Measurements from ENCODE around the gene FRAS1.
"Not testable (repeated sequence)": the region's sequence is repeated elsewhere in the genome, so short reads cannot be mapped to it uniquely, and the experiment has no call there.

The FRAS1 gene

GRCh38 chr4:78166622-78167021 is 109.5 kb downstream of the FRAS1 start:
- DNase-seq (ENCODE audit: low read depth, low spot score), result no peak

DNA sequence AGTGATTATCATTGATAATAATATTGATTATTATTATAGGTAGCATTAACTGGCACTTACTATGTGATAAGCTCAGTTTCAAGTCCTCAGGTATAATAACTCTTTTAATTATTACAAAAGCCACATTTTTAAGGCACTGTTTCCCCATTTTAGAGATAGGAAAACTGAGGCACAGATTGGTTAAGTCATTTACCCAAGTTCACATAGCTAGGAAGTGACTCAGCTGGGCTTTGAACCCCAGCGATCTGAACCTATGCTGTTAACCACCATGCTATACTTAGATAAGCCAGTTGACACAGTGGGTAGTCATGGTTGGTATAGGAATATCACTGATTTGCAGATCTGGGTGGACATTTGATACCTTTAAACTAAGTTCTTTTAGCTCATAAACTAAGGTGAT is 110.4 kb downstream of the FRAS1 start:
- DNase-seq (ENCODE audit: low read depth, low spot score), result no peak

DNA sequence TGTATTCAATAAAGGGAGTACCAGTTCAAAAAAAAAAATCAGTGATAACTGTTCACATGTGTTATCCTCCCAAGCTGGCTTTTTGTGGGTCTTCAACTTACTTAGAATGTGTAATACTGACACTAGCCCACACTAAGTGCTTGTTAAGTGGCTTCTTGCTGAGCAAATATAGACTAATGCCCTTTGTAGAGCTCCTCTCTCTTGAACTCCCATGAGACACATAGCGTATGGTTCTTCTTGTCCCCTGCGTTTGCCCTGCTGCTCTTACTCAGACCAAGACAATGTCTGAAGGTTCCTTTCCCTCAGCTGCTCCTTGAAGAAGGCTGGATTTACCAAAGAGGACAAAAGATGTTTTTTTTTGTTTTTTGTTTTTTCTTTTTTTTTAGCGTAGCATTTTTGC is 110.9 kb downstream of the FRAS1 start:
- DNase-seq (ENCODE audit: low read depth, low spot score), result no peak

DNA sequence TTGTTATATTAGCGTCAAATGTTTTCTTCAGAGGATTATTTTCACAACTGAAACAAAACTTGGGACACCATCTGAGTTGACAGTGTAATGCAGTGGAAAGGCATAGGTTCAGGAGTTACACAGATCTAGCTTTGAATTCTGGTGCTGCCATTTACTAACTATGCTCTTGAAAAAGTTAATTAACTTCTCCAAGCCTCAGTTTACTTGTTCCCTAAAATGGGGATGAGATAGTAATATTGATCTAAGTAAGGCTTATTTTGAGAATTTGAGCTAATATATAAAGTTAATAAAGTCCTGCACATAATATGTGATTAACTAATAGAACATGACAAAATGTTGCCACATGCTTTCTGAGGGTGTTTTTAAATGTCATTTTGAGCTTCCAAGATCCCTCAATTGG is 112.6 kb downstream of the FRAS1 start:
- DNase-seq (ENCODE audit: low read depth, low spot score), result no peak

GRCh38 chr4:78171482-78171881 is 114.4 kb downstream of the FRAS1 start:
- no peak for DNase-seq (ENCODE audit: low read depth, low spot score)

GRCh38 chr4:78174891-78175290 is 117.8 kb downstream of the FRAS1 start:
- DNase-seq (ENCODE audit: low read depth, low spot score), result no peak

DNA sequence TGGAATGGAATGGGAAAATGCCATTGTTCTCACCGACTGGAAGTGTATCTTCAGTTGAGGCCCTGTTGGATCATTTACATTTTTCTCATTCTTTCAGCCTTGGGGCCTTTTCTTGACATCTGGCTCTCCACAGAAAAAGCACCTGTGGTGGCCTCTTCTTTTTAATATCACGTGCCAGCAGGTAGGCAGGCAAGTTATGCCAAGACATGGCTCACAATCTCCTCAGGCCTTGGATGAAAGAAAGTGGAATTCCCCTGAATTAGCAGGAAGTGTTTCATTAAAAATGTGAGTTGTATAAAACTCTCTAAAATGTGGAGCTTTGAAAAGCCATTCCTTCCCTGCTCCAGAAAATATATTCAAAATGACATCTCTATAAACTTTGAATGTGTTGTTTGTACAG is 122.1 kb downstream of the FRAS1 start:
- no peak for DNase-seq (ENCODE audit: low read depth, low spot score)

DNA sequence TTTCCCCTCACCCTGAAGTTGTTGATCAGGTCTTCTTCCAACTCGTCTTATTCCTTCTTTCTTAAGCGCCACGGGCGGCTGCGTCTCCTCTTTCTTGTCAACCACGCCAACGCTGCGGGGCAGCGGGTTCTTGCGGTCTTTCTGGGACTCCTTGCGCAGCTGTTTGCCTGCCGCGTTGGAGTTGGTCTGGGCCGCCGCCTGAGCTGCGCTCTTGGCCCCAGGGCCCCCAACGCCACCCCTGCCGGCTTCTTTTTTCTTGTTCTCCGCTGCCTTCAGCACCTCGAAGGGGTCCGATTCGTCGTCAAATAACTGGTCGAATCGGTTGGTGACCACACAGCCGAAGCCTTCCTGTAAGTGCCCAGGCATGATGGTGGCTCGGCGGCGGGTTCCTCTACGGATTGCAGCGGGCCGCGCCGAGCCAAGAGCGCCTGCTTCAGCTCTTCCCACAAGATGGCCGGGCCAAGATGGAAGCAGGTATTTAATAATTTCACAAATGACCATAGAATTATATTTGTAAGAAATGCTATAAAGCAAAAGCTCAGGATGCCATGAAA is 124.6 kb downstream of the FRAS1 start:
- not testable (repeated sequence) for DNase-seq (ENCODE audit: low read depth, low spot score)

- no peak for DNase-seq (ENCODE audit: low read depth, low spot score)
These were observed 127.5 kb downstream of the FRAS1 start for GRCh38 chr4:78184584-78184983.

DNA sequence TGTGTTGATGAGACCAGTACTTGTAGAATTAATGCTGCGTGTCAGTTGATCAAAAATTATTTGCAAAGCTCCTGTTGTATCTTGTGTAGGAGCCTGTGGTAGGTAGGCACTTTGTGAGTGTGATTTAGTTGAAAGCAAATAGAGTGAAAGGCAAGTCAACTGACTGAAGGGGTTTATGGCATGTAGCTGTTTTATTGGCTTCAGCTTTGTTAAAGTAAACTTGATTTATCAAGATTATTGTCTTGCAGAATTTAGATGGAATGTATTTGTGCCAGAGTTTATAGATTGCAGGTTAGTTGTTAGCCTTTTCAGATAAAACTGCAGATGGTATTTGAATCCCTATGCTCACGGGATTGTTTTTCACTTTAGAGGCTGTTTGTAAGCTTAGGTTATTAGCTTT is 128.0 kb downstream of the FRAS1 start:
- no peak for DNase-seq (ENCODE audit: low read depth, low spot score)

DNA sequence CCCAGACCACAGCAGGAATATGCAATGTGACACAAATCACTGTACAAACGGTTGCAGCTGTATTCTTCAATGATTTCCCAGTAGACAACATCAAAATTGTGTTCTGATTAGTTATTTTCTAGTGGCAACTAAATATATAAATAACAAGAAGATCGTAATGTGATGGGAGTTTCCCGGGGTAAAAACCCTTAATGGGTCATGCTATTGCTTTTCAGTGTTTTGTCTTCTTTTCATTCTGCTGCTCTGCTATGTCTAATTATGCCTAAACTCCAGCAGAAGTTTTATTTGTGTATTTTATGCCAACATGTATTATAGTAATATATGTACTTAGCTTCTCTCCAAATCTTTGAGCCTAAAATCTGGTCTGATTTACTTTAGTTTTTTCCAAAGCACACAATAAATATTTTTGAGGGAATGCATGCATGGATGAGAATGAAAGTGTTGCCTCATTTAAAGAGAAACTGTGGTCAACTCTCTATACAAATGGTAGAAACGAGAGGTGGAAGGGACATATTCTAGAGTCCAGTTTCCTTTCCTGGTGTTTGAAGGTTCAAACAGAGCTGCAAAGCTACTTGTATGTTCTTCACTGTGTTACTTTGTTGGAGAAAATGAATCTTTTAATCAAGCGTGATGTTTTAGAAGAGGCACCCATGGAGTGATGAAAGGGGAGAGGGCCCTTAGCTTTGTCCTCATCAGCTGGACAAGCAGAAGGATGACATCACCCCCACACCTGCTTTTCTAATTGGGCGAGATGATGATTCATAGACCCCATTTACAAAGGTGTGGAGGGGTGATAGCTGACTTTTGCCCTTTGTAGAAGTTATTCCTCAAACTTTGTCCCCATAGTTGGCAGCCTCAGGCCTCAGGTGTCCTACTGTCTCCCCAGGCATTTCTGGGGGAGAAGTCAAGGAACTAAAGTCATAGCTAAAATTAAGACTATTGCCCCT is 129.7 kb downstream of the FRAS1 start:
- DNase-seq (ENCODE audit: low read depth, low spot score), result no peak

GRCh38 chr4:78190068-78190467 is 132.9 kb downstream of the FRAS1 start:
- DNase-seq (ENCODE audit: low read depth, low spot score), result no peak

DNA sequence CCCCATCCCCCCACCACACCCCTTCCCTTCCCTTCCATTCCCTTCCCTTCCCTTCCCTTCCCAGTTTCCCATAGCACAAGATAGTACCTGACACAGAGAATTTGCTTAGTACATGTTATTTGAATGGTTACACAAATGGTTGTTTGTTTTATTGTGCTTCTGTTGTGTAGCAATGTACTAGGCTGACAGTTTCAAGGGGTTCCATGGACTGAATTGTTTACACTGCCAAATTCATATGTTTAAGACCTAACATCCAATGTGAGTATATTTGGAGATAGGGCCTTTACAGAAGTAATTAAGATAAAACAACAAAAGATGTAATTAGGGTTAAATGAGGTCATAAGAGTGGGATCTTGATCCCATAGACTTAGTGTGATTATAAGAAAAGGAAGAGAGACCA is 133.5 kb downstream of the FRAS1 start:
- no peak for DNase-seq (ENCODE audit: low read depth, low spot score)

GRCh38 chr4:78197947-78198346 is 140.8 kb downstream of the FRAS1 start:
- no peak for DNase-seq (ENCODE audit: low read depth, low spot score)

DNA sequence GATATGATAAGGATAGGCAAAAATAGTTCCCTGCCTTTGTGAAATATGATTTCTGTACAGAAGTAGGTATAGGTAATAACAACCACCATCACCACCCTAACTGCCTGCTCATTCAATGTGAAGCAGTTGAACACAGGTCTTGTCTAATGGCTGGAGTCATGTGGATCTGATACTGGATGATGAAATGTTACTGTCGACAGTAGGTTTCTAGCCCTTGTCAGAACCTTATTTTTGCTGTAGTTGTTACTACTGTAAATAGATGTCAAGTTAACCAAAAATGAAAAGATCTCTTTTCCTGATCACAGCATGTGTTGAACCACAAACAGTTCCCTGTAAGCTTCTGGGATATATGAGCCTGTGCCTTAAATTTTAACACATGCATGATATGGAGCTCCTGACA is 142.9 kb downstream of the FRAS1 start:
- DNase-seq (ENCODE audit: low read depth, low spot score), result no peak

DNA sequence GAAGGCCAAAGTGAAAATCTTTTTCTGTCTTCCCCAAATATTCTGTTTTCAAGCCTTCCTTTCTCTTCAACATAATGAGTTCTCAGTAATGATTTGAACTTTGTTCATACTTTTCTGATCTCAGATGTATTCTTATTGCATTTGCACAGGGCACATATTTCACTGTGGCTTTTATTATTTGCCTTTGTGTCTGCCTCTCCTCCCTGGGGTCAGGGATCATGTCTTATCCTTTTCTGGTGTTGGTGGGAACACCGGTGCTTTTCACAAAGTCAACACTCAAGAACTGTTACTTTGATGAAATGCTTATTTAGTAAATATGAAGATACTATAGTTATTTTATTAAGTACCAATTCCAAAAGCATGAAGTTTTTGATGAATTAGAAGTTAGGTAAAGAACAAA is 143.8 kb downstream of the FRAS1 start:
- DNase-seq (ENCODE audit: low read depth, low spot score), result no peak

- DNase-seq (ENCODE audit: low read depth, low spot score), result no peak
These were observed 147.1 kb downstream of the FRAS1 start for GRCh38 chr4:78204176-78204575.

GRCh38 chr4:78205591-78205990 is 148.5 kb downstream of the FRAS1 start:
- no peak for DNase-seq (ENCODE audit: low read depth, low spot score)

GRCh38 chr4:78207541-78207940 is 150.4 kb downstream of the FRAS1 start:
- DNase-seq (ENCODE audit: low read depth, low spot score), result no peak

- DNase-seq (ENCODE audit: low read depth, low spot score), result no peak
These were observed 150.8 kb downstream of the FRAS1 start for GRCh38 chr4:78207951-78208350.

GRCh38 chr4:78208896-78209295 is 151.8 kb downstream of the FRAS1 start:
- not testable (repeated sequence) for DNase-seq (ENCODE audit: low read depth, low spot score)

- DNase-seq (ENCODE audit: low read depth, low spot score), result no peak
These were observed 153.7 kb downstream of the FRAS1 start for GRCh38 chr4:78210694-78211410.

DNA sequence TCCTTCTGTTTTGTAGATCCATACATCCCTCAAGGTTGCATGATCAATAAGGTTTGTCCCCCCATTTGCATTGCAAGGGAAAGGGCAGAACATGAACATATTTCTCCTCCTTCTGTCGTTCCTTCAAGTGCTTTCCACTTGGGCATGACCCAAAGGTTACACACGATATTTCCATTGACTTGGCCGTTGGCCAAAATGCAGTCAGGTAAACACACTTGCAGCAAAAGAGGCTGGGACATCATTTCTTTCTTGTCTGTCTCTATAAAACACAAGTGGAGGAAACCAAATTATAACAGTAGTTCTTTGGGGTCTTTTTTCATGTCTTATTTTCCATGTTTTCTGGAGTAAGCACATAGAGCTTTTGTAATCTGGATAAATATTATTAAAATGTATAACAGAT is 156.1 kb downstream of the FRAS1 start:
- no peak for DNase-seq (ENCODE audit: low read depth, low spot score)

Data from smooth muscle cell of the brain vasculature (primary cell).